Mesenchymal stem cell (in vitro differentiated cells and primary cell): Measurements from ENCODE around the gene IFI27L2.

Experiments used
- DNase-seq: peaks from one replicate; pipeline ENCODE4 v3.0.0-alpha.2; 2013
- H2AFZ ChIP-seq: one replicate; pipeline ENCODE4 v1.6.1; 2013; ENCODE audit warnings: low read depth, mild to moderate bottlenecking, control low read depth, inconsistent platforms, low read length, moderate library complexity
- H2AK5ac ChIP-seq: 2 replicates; pipeline ENCODE4 v1.6.1; 2013; ENCODE audit warnings: low read length, moderate library complexity, mild to moderate bottlenecking, inconsistent platforms; ENCODE audit not compliant: severe bottlenecking
- H2BK120ac ChIP-seq: one replicate; pipeline ENCODE4 v1.6.1; 2013; ENCODE audit warnings: low read depth, mild to moderate bottlenecking, inconsistent platforms, low read length, moderate library complexity
- H2BK12ac ChIP-seq, 2 experiments: one replicate each; pipeline ENCODE4 v1.6.1; 2013; ENCODE audit warnings: inconsistent platforms in 2 of 2, low read length in 2 of 2, mild to moderate bottlenecking in 2 of 2, moderate library complexity in 2 of 2, control low read depth in 1 of 2
- H2BK15ac ChIP-seq: one replicate; pipeline ENCODE4 v1.6.1; 2013; ENCODE audit warnings: mild to moderate bottlenecking, low read depth, inconsistent platforms; ENCODE audit not compliant: poor library complexity, severe bottlenecking
- H2BK5ac ChIP-seq: 2 replicates; pipeline ENCODE4 v1.6.1; 2013; ENCODE audit warnings: low read depth, mild to moderate bottlenecking, low read length, control low read depth, inconsistent platforms; ENCODE audit not compliant: poor library complexity, severe bottlenecking
- H3K14ac ChIP-seq, 2 experiments: one replicate each; pipeline ENCODE4 v1.6.1; 2013; ENCODE audit warnings: inconsistent platforms in 2 of 2, low read length in 2 of 2, control low read depth in 1 of 2, mild to moderate bottlenecking in 1 of 2, moderate library complexity in 1 of 2
- H3K18ac ChIP-seq, 2 experiments: one replicate each; pipeline ENCODE4 v1.6.1; 2013; ENCODE audit warnings: inconsistent platforms in 2 of 2, low read length in 2 of 2, control low read depth in 1 of 2, low read depth in 1 of 2, mild to moderate bottlenecking in 1 of 2
- H3K23ac ChIP-seq, 2 experiments: one replicate each; pipeline ENCODE4 v1.6.1; 2013; ENCODE audit warnings: inconsistent platforms in 2 of 2, low read length in 2 of 2, mild to moderate bottlenecking in 2 of 2, moderate library complexity in 2 of 2, control low read depth in 1 of 2
- H3K27ac ChIP-seq: 2 replicates; pipeline ENCODE4 v1.5.1; 2013; ENCODE audit warnings: mild to moderate bottlenecking, moderate library complexity, low read length, control low read depth, inconsistent platforms; ENCODE audit not compliant: poor library complexity, severe bottlenecking
- H3K27me3 ChIP-seq, 2 experiments: 2 replicates each; pipeline versions ENCODE4 v1.6.1 to v1.7.0; 2013; ENCODE audit warnings: low read length in 2 of 2, mild to moderate bottlenecking in 2 of 2, moderate library complexity in 2 of 2, control low read depth in 1 of 2, inconsistent platforms in 1 of 2; ENCODE audit not compliant: control insufficient read depth in 1 of 2, insufficient read depth in 1 of 2
- H3K36me3 ChIP-seq, 2 experiments: 2 replicates each; pipeline versions ENCODE4 v1.6.1 to v1.7.0; 2013; ENCODE audit warnings: low read length in 2 of 2, control low read depth in 1 of 2, inconsistent platforms in 1 of 2, low read depth in 1 of 2, mild to moderate bottlenecking in 1 of 2; ENCODE audit not compliant: insufficient read depth in 2 of 2, control insufficient read depth in 1 of 2
- H3K4ac ChIP-seq, 2 experiments: one replicate each; pipeline ENCODE4 v1.6.1; 2013; ENCODE audit warnings: inconsistent platforms in 2 of 2, low read length in 2 of 2, mild to moderate bottlenecking in 2 of 2, moderate library complexity in 2 of 2, control low read depth in 1 of 2, low read depth in 1 of 2
- H3K4me1 ChIP-seq: 2 replicates; pipeline ENCODE4 v1.6.1; 2013; ENCODE audit warnings: low read depth, low read length, control low read depth; ENCODE audit not compliant: control insufficient read depth, insufficient read depth
- H3K4me2 ChIP-seq: 2 replicates; pipeline ENCODE4 v1.6.1; 2013; ENCODE audit warnings: low read length, mild to moderate bottlenecking, inconsistent platforms; ENCODE audit not compliant: poor library complexity, severe bottlenecking
- H3K4me3 ChIP-seq, 2 experiments: 2 replicates each; pipeline versions ENCODE4 v1.5.1 to v1.7.0; 2013; ENCODE audit warnings: low read length in 2 of 2, mild to moderate bottlenecking in 2 of 2, control low read depth in 1 of 2, low read depth in 1 of 2; ENCODE audit not compliant: insufficient read depth in 1 of 2
- H3K79me1 ChIP-seq: replicated peaks from 2 replicates; pipeline ENCODE4 v1.6.1; 2013; ENCODE audit warnings: mild to moderate bottlenecking, control low read depth, low read length, inconsistent platforms; ENCODE audit not compliant: poor library complexity, severe bottlenecking
- H3K9ac ChIP-seq: 2 replicates; pipeline ENCODE4 v1.7.0; 2013; ENCODE audit warnings: mild to moderate bottlenecking, low read length, moderate library complexity
- H3K9me3 ChIP-seq: 2 replicates; pipeline ENCODE4 v1.7.0; 2013; ENCODE audit warnings: mild to moderate bottlenecking, low read length; ENCODE audit not compliant: control insufficient read depth
- H4K8ac ChIP-seq: one replicate; pipeline ENCODE4 v1.6.1; 2013; ENCODE audit warnings: inconsistent platforms, mild to moderate bottlenecking, low read length, moderate library complexity
- H4K91ac ChIP-seq: one replicate; pipeline ENCODE4 v1.6.1; 2013; ENCODE audit warnings: mild to moderate bottlenecking, low read length, inconsistent platforms
- WGBS: methylation state at CpG from one replicate; pipeline ENCODE4 v1.1.7; 2013; ENCODE audit warnings: mixed read lengths; 5-methylcytosine and 5-hydroxymethylcytosine counted together

IFI27L2 gene

DNA sequence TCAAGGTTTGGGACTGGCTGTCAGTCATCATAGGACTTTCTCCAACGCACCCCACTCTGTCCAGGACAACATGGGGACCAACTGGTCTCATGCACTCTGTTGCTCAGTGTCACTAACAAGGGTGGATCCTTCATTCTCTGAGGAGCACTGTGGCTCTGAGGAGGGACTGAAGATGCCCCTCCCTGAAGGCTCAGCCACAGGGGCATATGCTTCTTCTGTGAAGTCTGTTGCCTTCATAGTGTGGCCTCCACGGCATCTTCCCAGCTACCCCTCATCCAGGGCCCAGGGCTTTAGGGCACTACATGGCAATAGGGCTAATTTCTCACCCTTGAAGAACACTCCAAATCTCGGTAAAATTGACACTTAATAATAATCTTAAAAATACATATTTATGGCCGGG is 14.3 kb upstream of the IFI27L2 start:
- Histone ChIP-seq H3K36me3 (no peaks in the 10 kb centered on the region), H3K4me1 (peaks cover 4% of the 10 kb centered on the region), H3K9ac (no peak overlapping the region), H4K8ac (no peak overlapping the region), H2BK120ac (no peak overlapping the region), H3K9me3 (no peaks in the 10 kb centered on the region), H2AK5ac (no peak overlapping the region), H3K79me1 (no peaks in the 10 kb centered on the region), H3K27ac (no peak overlapping the region), H3K4me2 (no peak overlapping the region), H3K18ac (no peak overlapping the region), H3K23ac (no peak overlapping the region), H4K91ac (no peak overlapping the region), H2BK15ac (no peak overlapping the region), H2BK5ac (no peak overlapping the region), H3K27me3 (peaks cover 3 to 17% of the 10 kb centered on the region in 2 experiments), H2AFZ (no peak overlapping the region), H3K4me3 (no peak overlapping the region), H2BK12ac (no peak overlapping the region), H3K4ac (no peak overlapping the region), H3K14ac (no peak overlapping the region)
- WGBS: 89% methylated on average over 4 of the region's 4 CpGs
- no peak for DNase-seq

DNA sequence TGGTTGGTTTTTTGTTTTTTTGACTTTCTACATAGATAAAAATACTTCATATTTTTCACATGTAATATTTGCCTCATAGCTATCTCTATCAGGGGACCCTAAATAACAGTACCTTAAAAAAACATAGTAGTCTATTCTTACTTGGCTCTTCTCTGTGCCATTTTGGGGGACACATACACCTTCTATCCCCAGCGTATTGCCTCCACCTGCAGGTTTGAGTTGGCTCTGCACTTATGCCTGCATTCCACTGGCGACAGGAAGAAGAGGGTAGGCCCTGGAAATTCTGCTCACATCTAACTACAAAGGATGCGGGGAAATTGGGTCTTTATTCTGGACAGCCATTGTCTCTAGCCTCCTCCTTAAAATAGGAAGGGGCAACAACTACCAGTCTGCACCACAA is 13.8 kb upstream of the IFI27L2 start:
- Histone ChIP-seq H3K79me1 (no peaks in the 10 kb centered on the region), H3K36me3 (no peaks in the 10 kb centered on the region), H3K9me3 (no peaks in the 10 kb centered on the region), H3K4ac (no peak overlapping the region), H2BK5ac (no peak overlapping the region), H2AFZ (no peak overlapping the region), H3K4me2 (no peak overlapping the region), H3K9ac (no peak overlapping the region), H3K4me1 (peaks cover 4% of the 10 kb centered on the region), H2AK5ac (no peak overlapping the region), H3K27ac (no peak overlapping the region), H3K23ac (no peak overlapping the region), H4K91ac (no peak overlapping the region), H2BK15ac (no peak overlapping the region), H2BK12ac (no peak overlapping the region), H3K27me3 (peaks cover 7 to 22% of the 10 kb centered on the region in 2 experiments), H3K14ac (no peak overlapping the region), H3K18ac (no peak overlapping the region), H3K4me3 (no peak overlapping the region), H4K8ac (no peak overlapping the region), H2BK120ac (no peak overlapping the region)
- 60% methylated on average over 3 of the region's 3 CpGs for WGBS
- DNase-seq: no peak

- no peak overlapping the region for H2BK5ac ChIP-seq
- H3K14ac ChIP-seq: no peak overlapping the region
- H4K8ac ChIP-seq: no peak overlapping the region
- 80% methylated on average over 1 of the region's 1 CpG for WGBS
- no peak overlapping the region for H2AFZ ChIP-seq
- H3K36me3 ChIP-seq: no peaks in the 10 kb centered on the region
- H3K27me3 ChIP-seq: peaks cover 11 to 26% of the 10 kb centered on the region in 2 experiments
- no peak overlapping the region for H2BK12ac ChIP-seq
- H3K4me2 ChIP-seq: no peak overlapping the region
- H3K27ac ChIP-seq: no peak overlapping the region
- H3K79me1 ChIP-seq: no peaks in the 10 kb centered on the region
- no peak overlapping the region for H2AK5ac ChIP-seq
- H3K4me3 ChIP-seq: no peak overlapping the region
- H3K9me3 ChIP-seq: no peaks in the 10 kb centered on the region
- no peak overlapping the region for H2BK120ac ChIP-seq
- H3K4me1 ChIP-seq: peaks cover 4% of the 10 kb centered on the region
- DNase-seq: no peak
- no peak overlapping the region for H3K9ac ChIP-seq
- no peak overlapping the region for H3K4ac ChIP-seq
- H2BK15ac ChIP-seq: no peak overlapping the region
- no peak overlapping the region for H3K23ac ChIP-seq
- H3K18ac ChIP-seq: no peak overlapping the region
- H4K91ac ChIP-seq: no peak overlapping the region
Measured at GRCh38 chr14:94142836-94143235, 13.4 kb upstream of the IFI27L2 start.

GRCh38 chr14:94142247-94142646 is 12.8 kb upstream of the IFI27L2 start:
- no peak overlapping the region for H3K27ac ChIP-seq
- no peak overlapping the region for H2AK5ac ChIP-seq
- H3K9ac ChIP-seq: no peak overlapping the region
- no peak overlapping the region for H2BK5ac ChIP-seq
- H3K9me3 ChIP-seq: no peaks in the 10 kb centered on the region
- no peak overlapping the region for H3K4me3 ChIP-seq
- H3K23ac ChIP-seq: no peak overlapping the region
- peaks cover 14 to 27% of the 10 kb centered on the region in 2 experiments for H3K27me3 ChIP-seq
- H4K91ac ChIP-seq: no peak overlapping the region
- no peak overlapping the region for H2BK120ac ChIP-seq
- no CpG with 5 or more reads among the region's 3 CpGs for WGBS
- H2AFZ ChIP-seq: peak overlapping the region; percentile 11
- H3K18ac ChIP-seq: no peak overlapping the region
- no peak overlapping the region for H3K4me2 ChIP-seq
- no peak overlapping the region for H3K4ac ChIP-seq
- no peaks in the 10 kb centered on the region for H3K79me1 ChIP-seq
- peaks cover 4% of the 10 kb centered on the region for H3K4me1 ChIP-seq
- no peak for DNase-seq
- no peak overlapping the region for H2BK15ac ChIP-seq
- no peak overlapping the region for H2BK12ac ChIP-seq
- H3K14ac ChIP-seq: no peak overlapping the region
- no peaks in the 10 kb centered on the region for H3K36me3 ChIP-seq
- no peak overlapping the region for H4K8ac ChIP-seq
